NCI-H146 (cell line): ENCODE measurements around the gene YAE1.

ENCODE experiments used
- DNase-seq: peaks from one replicate; lab custom pipeline; 2025; lab: John Stamatoyannopoulos, UW

YAE1 gene

GRCh38 chr7:39557222-39557621 is 9.0 kb upstream of the YAE1 start:
- DNase-seq = no peak

DNA sequence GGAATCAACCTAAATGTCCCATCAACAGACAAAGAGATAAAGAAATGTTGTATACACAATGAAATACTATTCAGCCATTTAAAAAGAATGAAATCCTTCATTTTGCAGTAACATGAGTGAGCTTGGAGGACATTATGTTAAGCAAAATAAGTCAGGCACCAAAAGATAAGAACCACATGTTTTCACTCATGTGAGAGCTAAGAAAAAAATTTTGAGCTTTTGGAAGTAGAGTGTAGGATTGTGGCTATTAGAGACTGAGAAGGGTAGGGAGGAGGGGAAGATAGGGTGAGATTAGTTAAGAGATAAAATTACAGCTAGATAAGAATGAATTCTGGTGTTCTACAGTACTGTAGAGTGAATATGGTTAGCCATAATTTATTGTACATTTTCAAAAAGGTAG is 8.3 kb upstream of the YAE1 start:
- no peak for DNase-seq

DNA sequence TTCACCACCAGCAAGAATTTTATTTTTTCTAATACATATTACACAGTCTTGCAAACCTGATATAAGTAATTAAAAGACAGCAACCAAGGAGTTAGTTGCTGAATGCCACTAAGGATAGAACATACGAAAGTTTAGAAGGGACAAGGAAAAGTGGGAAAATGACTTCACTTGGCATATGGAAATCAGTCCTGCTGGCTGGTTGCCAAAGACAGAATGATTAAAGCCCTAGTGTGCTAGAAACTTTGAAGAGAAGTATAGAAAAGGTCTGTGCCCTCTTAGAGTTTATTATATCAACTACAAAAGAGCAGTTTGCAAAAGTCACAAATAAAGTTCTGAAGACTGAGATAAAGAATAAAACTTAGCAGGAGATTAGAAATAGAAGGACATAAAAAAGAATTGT is 5.8 kb upstream of the YAE1 start:
- no peak for DNase-seq

DNA sequence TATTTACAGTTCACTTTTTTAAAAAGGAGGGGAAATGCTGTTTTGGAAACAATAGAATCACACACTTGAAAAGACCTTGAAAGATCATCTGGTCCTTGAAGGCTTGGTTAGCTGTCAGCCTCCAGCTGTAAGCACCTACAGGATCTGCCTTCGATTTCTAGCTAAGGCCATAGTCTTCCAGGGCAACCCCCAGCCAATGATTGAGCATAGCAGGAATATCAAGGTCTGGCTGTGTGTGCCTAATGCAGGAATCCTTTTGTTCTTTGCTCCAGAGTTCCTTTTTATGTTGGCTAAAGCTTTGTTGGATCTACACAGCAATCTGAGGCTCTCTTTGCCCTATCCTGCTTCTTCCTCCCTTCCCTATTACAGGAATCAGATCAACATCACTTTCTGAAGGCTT is 5.2 kb upstream of the YAE1 start:
- DNase-seq = no peak

- DNase-seq = peak; percentile 13
Measured at GRCh38 chr7:39565538-39565937, 666 bp upstream of the YAE1 start.

- DNase-seq = no peak
Measured at GRCh38 chr7:39567294-39567693, 1.1 kb downstream of the YAE1 start.

GRCh38 chr7:39574673-39575349 is 8.6 kb downstream of the YAE1 start:
- no peak for DNase-seq

GRCh38 chr7:39577229-39577874 is 11.1 kb downstream of the YAE1 start:
- DNase-seq = no peak

- peak; percentile 86 for DNase-seq
Measured at GRCh38 chr7:39580149-39580874, 14.1 kb downstream of the YAE1 start.

DNA sequence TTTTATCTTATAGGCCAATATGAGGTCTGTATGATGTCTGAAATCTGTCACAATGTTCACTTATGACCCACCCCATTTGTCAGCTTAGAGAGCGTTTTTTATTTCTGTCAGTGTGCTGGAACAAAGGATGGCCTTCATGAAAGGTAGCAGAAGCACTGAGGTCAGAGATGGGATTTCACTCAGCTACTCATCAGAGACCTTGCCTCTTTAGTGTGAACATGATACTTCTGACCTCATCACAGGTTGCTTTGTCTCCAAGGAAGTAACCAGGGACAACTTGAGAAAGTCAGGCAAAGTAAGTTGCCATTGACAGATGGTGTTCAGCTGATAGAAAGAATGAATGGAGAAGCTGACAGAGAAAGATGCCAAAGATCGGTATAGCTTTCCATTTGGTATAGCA is 16.3 kb downstream of the YAE1 start:
- no peak for DNase-seq

- no peak for DNase-seq
Measured at GRCh38 chr7:39583539-39583938, 17.3 kb downstream of the YAE1 start.

GRCh38 chr7:39587393-39587792 is 21.2 kb downstream of the YAE1 start:
- DNase-seq = no peak

DNA sequence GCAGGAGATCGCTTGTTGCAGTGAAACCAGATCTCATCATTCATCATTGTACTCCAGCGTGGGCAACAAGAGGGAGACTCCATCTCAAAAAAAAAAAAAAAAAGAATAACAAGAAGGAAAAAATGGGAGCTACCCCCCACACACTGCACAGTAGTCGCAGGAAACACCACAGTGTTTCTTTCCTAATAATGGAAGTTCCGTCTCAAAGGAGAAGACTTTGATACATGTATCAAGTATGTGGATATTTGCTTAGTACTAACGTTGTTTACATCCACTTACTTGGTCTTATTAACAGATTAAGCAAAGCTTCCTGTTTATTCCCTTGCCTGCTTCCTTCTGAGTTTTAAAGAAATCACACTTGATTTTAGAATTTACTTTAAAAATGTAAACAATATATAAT is 22.2 kb downstream of the YAE1 start:
- DNase-seq = no peak

DNA sequence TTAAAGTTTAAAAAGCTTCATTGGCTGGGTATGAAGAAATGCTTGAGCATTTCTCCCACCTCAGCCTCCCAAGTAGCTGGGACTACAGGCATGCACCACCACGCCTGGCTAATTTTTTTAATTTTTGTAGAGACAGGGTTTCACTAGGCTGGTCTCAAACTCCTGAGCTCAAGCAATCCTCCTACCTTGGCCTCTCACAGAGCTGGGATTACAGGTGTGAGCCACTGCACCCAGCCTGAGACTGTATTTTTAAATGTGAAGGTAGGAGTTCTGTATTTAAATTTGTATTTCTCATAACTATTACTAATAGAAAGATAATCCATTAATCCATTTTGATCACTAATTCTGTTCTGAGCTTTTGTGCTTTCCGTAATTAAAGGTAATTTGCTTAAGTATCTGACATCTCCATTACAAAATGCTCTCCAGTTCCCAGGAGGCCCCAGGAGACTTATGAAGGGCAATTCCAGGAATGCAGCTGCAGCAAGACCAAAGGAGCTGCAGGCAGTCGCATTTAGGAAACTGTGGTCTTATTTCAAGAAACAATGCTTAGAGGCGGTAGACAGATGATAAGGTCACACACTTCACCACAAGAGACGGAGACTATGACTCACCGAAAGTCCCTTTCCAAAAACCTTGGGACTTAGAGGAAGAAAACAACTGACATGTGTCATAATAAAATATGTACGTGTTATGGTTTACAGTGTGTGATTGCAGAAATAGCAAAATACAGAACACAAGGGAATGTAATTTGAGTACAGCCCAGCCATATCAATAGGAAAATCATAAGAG is 23.3 kb downstream of the YAE1 start:
- DNase-seq = peak; percentile 34

DNA sequence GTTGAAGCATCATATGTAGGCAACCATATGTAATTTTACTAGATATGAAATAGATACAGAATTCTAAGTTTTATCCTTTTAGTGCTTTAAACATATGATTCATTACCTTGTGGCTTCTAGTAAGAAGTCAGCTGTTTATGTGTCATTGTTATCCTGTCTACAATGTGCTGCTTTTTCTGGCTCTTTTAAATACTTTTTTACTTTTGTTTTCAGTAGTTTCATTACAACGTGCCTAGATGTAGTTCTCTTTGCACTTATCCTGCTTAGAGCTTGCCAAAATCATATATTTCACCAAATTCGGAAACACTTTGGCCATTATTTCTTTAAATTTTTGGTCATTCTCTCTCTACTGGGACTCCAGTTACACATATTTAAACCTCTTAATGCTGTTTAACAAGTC is 26.4 kb downstream of the YAE1 start:
- no peak for DNase-seq

DNA sequence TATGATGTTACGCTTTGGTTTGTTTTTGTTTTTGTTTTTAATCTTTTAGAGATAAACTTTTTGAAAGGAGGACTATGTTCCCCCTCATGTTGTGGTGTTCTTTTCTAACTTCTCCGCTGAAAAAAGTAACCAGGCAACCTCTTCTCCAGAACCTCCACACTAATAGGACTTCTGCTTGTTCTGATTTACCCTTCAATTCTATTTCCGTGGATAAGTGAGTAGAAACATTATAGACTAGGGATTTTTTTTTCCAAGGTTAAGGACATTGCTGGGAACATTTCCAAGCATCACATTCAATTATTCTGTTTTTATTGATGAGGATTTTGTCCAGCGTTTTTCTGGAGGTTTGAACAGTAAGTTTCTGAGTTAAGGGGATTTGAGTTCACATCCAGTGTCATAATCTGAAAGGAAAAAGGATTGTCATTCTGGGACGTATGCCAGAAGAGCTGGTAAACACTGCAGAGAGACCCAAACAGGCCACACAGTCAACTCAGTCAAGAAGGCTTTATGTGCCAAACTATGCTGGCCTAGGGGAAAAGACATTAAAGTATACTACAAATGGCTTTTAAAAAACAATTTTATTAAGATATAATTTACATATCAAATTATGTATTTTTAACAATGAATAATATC is 28.9 kb downstream of the YAE1 start:
- no peak for DNase-seq

- DNase-seq = no peak
Measured at GRCh38 chr7:39602351-39602750, 36.1 kb downstream of the YAE1 start.

DNA sequence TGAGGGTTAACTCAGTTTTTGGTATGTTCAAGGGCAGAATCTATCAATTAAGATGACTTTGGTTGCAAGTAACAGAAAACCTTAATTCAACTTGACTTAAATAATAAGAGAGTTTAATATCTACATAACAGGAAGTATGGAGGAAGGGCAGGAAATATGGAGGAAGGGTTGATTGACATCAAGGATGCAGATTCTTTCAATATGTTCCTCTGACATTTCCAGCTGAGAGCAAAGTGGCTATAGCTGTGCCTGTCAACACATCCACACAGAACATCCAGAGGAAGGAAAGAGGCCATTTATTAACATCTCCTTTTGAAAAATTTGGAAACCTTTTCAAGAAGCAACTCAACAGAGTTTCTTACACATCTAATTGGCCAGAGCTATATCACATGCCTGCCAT is 37.7 kb downstream of the YAE1 start:
- no peak for DNase-seq

DNA sequence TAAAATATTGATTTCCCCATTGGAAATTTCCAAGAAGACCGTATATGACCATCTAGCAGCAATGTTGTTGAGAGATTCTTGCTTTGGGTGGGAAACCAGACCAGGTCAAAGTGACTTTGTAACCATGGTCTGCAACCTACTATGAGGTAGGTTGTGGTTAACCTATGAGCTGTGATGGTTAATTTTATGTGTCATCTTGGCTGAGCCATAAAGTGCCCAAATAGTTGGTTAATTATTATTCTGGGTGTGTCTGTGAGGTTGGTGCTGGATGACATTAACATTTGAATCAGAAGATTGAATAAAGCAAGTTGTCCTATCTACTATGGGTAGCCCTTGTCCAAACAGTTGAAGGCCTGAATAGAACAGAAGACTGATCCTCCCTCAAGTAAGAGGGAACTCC is 38.9 kb downstream of the YAE1 start:
- no peak for DNase-seq

GRCh38 chr7:39606352-39606751 is 40.1 kb downstream of the YAE1 start:
- DNase-seq = no peak

- no peak for DNase-seq
Measured at GRCh38 chr7:39606941-39607340, 40.7 kb downstream of the YAE1 start.

GRCh38 chr7:39607865-39608264 is 41.7 kb downstream of the YAE1 start:
- no peak for DNase-seq
